GM18505 (cell line): ENCODE measurements around the gene BFSP1.

ENCODE experiments used
- ATAC-seq: cut with Tn5 transposase; IDR thresholded peaks from one replicate; pipeline ENCODE4 v1.9.1; 2021; ENCODE audit not compliant: unreplicated experiment
- POLR2A ChIP-seq: IDR thresholded peaks from 4 replicates; pipeline ENCODE4 v1.6.1; 2011; ENCODE audit warnings: borderline replicate concordance; ENCODE audit not compliant: insufficient read depth, insufficient read length; ENCODE audit errors: extremely low read depth

BFSP1 gene

DNA sequence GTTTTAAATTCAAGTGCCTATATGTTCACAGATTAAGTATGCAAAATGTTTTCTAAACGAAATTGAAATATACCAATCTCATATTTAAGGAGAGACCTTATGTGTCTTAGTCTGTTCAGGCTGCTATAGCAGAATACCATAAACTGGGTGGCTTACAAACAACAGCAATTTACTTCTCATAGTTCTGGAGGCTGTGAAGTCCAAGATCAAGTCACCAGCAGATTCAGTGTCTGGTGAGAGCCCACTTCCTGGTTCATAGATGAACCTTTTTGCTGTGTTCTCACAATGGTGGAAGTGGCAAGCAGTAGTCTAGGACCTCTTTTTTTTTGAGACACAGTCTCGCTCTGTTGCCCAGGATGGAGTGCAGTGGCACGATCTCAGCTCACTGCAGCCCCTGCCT, 35.2 kb upstream of the BFSP1 start:
- ATAC-seq: no peak
- TF ChIP-seq POLR2A: no peak

DNA sequence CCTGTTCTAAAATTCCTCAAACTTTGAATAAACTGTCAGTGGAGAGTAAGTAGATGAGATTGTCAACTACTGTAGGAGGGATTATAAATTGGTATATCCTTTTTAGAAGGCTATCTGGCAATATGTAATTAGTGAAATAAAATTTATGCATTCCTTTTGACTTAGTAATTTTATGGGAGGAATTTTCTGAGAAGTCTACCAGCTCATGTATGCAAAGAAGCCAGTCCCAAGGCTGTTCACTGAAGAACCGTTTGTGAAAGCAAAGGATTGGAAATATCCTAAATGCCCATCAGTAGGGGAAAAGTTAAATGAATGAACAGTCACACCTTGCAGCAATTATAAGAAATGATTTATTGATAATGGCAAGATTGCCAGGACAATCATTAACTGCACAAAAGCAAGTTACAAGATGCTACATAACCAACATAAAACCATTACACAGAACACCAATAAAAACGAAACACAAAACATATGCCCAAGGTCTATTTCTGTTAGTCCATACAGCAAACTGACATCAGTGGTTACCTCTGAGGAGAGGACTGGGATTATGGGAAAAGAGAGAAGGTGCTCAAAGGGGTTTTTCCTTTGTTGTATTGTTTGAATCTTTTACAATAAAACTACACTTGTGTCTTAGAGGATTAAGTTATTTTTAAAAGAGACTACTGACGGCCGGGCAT, 34.1 kb upstream of the BFSP1 start:
- ATAC-seq: no peak
- TF ChIP-seq POLR2A: no peak

DNA sequence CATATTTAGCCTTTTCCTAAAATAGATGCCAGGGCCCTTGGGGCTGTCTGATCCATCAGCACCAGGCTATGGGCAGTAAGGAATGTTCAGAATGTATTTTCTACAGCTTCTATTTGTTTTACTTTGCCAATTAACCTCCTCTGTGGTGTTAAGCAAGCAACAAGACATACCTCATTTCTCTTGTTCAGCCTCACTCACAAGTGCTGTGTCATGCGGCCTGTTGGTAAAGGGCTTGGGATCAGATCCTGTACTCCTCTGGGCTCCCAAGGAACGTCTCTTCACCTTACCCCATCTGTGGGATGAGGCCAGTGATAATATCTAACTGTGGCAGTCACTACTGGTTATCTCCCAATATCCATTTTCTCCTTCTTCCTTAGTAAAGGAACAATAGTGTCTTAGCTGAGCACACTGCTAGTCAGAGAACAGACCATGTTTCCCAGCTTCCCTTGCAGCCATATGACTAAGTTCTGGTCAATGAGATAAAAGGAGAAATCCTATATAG, 31.7 kb upstream of the BFSP1 start:
- no peak for ATAC-seq
- no peak for TF ChIP-seq POLR2A

GRCh38 chr20:17560344-17561074, 29.3 kb upstream of the BFSP1 start:
- no peak for TF ChIP-seq POLR2A
- ATAC-seq: no peak

- no peak for TF ChIP-seq POLR2A
- no peak for ATAC-seq
Observed at GRCh38 chr20:17559338-17559737, 28.2 kb upstream of the BFSP1 start.

- no peak for TF ChIP-seq POLR2A
- ATAC-seq: no peak
Observed at GRCh38 chr20:17558941-17559304, 27.7 kb upstream of the BFSP1 start.

DNA sequence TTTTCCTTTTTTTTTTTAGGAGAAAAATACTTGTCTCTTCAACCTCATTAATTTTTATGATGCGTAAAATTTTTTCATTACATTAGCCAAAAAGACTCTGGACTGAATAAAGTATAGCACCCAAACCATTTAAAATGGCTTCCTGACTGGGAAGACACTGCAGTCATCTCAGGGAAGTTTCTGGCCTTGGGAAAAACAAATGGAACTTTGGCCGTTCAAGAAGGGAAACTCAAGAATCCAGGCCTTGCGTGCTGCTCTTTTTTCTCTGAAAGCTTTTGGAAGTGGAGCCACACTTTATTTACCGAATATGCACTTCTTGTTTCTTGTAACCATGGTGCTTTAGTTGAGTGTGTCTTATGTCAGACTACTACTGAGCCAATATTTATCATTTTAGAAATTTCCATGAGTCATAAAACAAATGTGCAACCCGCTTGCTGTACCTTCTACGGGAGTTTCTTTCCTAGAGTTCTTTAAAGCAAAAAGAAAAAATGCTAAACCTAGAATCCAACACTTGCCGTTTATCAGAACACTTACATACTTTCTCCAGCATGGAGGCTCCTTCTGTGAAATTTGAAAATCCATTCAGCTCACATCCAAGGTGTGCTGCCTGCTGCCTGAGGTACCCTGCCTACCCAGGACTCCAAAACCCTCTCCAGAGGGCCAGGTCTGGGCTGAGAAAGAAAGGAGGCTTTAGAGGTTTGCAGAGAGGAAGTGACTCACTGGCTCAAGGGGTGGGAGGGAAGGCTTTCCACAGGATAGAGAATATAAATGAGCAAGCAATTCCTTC, 27.2 kb upstream of the BFSP1 start:
- ATAC-seq: no peak
- TF ChIP-seq POLR2A: no peak

- ATAC-seq: no peak
Observed at GRCh38 chr20:17557675-17558006, 26.5 kb upstream of the BFSP1 start.

GRCh38 chr20:17556837-17557674, 25.9 kb upstream of the BFSP1 start:
- no peak for ATAC-seq
- TF ChIP-seq POLR2A: no peak

More at GRCh38 chr20:17557675-17558006, 26.5 kb upstream of the BFSP1 start:
- no peak for TF ChIP-seq POLR2A

GRCh38 chr20:17555106-17555505, 23.9 kb upstream of the BFSP1 start:
- no peak for TF ChIP-seq POLR2A
- no peak for ATAC-seq

DNA sequence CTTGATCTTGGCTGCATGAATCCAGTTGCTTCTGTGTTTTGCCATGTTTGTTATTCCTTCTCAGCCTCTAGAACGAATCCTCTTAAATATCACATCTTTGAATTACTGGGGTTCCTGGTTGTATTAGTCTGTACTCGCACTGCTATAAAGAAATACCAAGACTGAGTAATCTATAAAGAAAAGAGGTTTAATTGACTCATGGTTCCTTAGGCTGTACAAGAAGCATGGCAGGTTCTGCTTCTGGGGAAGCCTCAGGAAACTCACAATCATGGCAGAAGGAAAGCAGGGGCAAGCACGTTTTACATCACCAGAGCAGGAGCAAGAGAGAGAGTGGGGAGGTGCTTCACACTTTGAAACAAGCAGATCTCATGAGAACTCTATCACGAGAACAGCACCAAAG, 18.0 kb upstream of the BFSP1 start:
- ATAC-seq: no peak
- no peak for TF ChIP-seq POLR2A

GRCh38 chr20:17545127-17545526, 13.9 kb upstream of the BFSP1 start:
- TF ChIP-seq POLR2A: no peak
- no peak for ATAC-seq
